OCI-LY1 (cell line): ENCODE data around the gene PCDHGA3.

ENCODE experiments used
- H2AFZ ChIP-seq: fragments of 200-600 bp; sonication (generic), shearing (Covaris generic); 2 replicates; pipeline ENCODE4 v1.6.0; 2014; ENCODE audit warnings: antibody characterized with exemption, mild to moderate bottlenecking, low read length
- H3F3A ChIP-seq: fragments of 200-600 bp; sonication (generic), shearing (Covaris generic); 2 replicates; pipeline ENCODE4 v1.6.0; 2014; ENCODE audit warnings: mild to moderate bottlenecking, antibody characterized with exemption, low read length, moderate library complexity; ENCODE audit not compliant: insufficient read depth
- H3K27ac ChIP-seq: fragments of 200-600 bp; sonication (generic); 2 replicates; pipeline ENCODE4 v1.5.1; 2014; ENCODE audit warnings: low read length, mixed run types, mild to moderate bottlenecking, low read depth; ENCODE audit not compliant: poor library complexity, severe bottlenecking
- H3K27me3 ChIP-seq: fragments of 200-600 bp; sonication (generic); 2 replicates; pipeline ENCODE4 v1.6.0; 2014; ENCODE audit warnings: antibody characterized with exemption, mild to moderate bottlenecking, low read length, moderate library complexity; ENCODE audit not compliant: insufficient read depth
- H3K36me3 ChIP-seq: fragments of 200-600 bp; sonication (generic); 2 replicates; pipeline ENCODE4 v1.6.1; 2014; ENCODE audit warnings: mild to moderate bottlenecking, antibody characterized with exemption, low read length, moderate library complexity, mixed read lengths; ENCODE audit not compliant: insufficient read depth
- H3K4me1 ChIP-seq: fragments of 200-600 bp; sonication (generic); 2 replicates; pipeline ENCODE4 v1.5.1; 2014; ENCODE audit warnings: mild to moderate bottlenecking, low read length, moderate library complexity; ENCODE audit not compliant: insufficient read depth, severe bottlenecking
- H3K4me2 ChIP-seq: fragments of 200-600 bp; sonication (generic), shearing (Covaris generic); 2 replicates; pipeline ENCODE4 v1.6.1; 2014; ENCODE audit warnings: low read length
- H3K4me3 ChIP-seq: fragments of 200-600 bp; sonication (generic); 2 replicates; pipeline ENCODE4 v1.5.1; 2014; ENCODE audit warnings: low read length, low read depth, mild to moderate bottlenecking, mixed read lengths; ENCODE audit not compliant: poor library complexity, severe bottlenecking
- H3K79me2 ChIP-seq: fragments of 200-600 bp; shearing (Covaris generic); 2 replicates; pipeline ENCODE4 v1.6.1; 2016; ENCODE audit warnings: mixed run types, low read length, mixed read lengths; ENCODE audit not compliant: insufficient read depth
- H3K9ac ChIP-seq: fragments of 200-600 bp; sonication (generic), shearing (Covaris generic); 2 replicates; pipeline ENCODE4 v1.6.1; 2014; ENCODE audit warnings: mild to moderate bottlenecking, low read length, mixed read lengths
- H3K9me2 ChIP-seq: fragments of 200-600 bp; sonication (generic), shearing (Covaris generic); 2 replicates; pipeline ENCODE4 v1.6.1; 2014; ENCODE audit warnings: low read depth, mild to moderate bottlenecking, low read length, mixed read lengths
- H3K9me3 ChIP-seq: fragments of 200-600 bp; shearing (Covaris generic); 2 replicates; pipeline ENCODE4 v1.6.1; 2014; ENCODE audit warnings: low read length, mixed read lengths
- H4K20me1 ChIP-seq: fragments of 200-600 bp; sonication (generic), shearing (Covaris generic); 2 replicates; pipeline ENCODE4 v1.6.0; 2016; ENCODE audit warnings: mild to moderate bottlenecking, low read length; ENCODE audit not compliant: insufficient read depth
- EZH2 ChIP-seq: fragments of 200-600 bp; sonication (generic), shearing (Covaris generic); IDR thresholded peaks from 2 replicates; pipeline ENCODE4 v1.8.0; 2017; ENCODE audit warnings: borderline replicate concordance, mixed run types, mild to moderate bottlenecking, antibody characterized with exemption, low read length, moderate library complexity, mixed read lengths
- TF ChIP-seq, protein P1 (sequence below): fragments of 200-600 bp; sonication (generic), shearing (Covaris generic); IDR thresholded peaks from 2 replicates; pipeline ENCODE4 v1.5.1; 2017; ENCODE audit warnings: mild to moderate bottlenecking, antibody characterized with exemption, low read length, moderate library complexity, mixed read lengths

The PCDHGA3 gene

GRCh38 chr5:141320225-141321169 lies 23.1 kb upstream of the PCDHGA3 start, which contains the start of gene TAF7:
Gene TAF7 (minus strand): TSS chr5:141320784. CDS start chr5:141320044, 740 bp downstream.
- no peaks in the 10 kb centered on the region for H3K27me3 ChIP-seq
- peaks cover 24% of the 10 kb centered on the region for H3K79me2 ChIP-seq
- H3K4me1 ChIP-seq = peaks cover 19% of the 10 kb centered on the region

DNA sequence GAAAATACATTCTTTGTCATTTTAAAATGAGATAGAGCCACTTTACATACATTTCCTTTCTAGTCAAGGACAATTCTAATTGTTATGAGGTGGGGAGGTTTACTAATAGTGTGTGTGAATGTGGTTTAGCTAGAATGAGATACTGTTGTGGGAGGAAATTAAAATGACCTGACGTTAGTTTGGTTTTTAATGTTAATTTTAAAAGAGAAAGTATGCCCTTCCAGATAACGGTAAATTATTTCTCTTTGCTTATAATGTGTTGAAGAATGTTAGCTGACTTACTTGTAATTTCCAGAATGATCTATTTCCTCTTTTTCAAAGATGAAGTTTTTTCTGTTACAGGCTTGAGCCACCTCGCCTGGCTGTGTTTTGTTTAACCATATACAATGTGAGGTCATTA lies 21.4 kb upstream of the PCDHGA3 start:
- TF ChIP-seq, protein P1, sequence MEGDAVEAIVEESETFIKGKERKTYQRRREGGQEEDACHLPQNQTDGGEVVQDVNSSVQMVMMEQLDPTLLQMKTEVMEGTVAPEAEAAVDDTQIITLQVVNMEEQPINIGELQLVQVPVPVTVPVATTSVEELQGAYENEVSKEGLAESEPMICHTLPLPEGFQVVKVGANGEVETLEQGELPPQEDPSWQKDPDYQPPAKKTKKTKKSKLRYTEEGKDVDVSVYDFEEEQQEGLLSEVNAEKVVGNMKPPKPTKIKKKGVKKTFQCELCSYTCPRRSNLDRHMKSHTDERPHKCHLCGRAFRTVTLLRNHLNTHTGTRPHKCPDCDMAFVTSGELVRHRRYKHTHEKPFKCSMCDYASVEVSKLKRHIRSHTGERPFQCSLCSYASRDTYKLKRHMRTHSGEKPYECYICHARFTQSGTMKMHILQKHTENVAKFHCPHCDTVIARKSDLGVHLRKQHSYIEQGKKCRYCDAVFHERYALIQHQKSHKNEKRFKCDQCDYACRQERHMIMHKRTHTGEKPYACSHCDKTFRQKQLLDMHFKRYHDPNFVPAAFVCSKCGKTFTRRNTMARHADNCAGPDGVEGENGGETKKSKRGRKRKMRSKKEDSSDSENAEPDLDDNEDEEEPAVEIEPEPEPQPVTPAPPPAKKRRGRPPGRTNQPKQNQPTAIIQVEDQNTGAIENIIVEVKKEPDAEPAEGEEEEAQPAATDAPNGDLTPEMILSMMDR = no peak
- TF ChIP-seq EZH2 = no peak
- no peak overlapping the region for H3K4me2 ChIP-seq
- H3K4me3 ChIP-seq = no peak overlapping the region
- H3K79me2 ChIP-seq = peaks cover 24% of the 10 kb centered on the region
- H3K4me1 ChIP-seq = peaks cover 28% of the 10 kb centered on the region
- H3K9me2 ChIP-seq = no peaks in the 10 kb centered on the region
- H3K9ac ChIP-seq = no peak overlapping the region
- H3K9me3 ChIP-seq = peaks cover 20% of the 10 kb centered on the region
- H2AFZ ChIP-seq = no peak overlapping the region
- H3K27ac ChIP-seq = no peak overlapping the region
- peaks cover 26% of the 10 kb centered on the region for H3K36me3 ChIP-seq
- H3K27me3 ChIP-seq = no peaks in the 10 kb centered on the region
- H4K20me1 ChIP-seq = no peaks in the 10 kb centered on the region
- no peaks in the 10 kb centered on the region for H3F3A ChIP-seq

More at GRCh38 chr5:141320225-141321169, 23.1 kb upstream of the PCDHGA3 start, which contains the start of gene TAF7:
- peaks cover 43% of the 10 kb centered on the region for H3K36me3 ChIP-seq
- H3K4me3 ChIP-seq = peak within 1 kb of the TSS; percentile 86
- TF ChIP-seq, protein P1 = peak; percentile 87
- no peak for TF ChIP-seq EZH2
- peaks cover 27% of the 10 kb centered on the region for H3K9me3 ChIP-seq
- peak within 1 kb of the TSS; percentile 21 for H2AFZ ChIP-seq
- H3F3A ChIP-seq = no peaks in the 10 kb centered on the region
- H3K4me2 ChIP-seq = peak within 1 kb of the TSS; percentile 66
- no peaks in the 10 kb centered on the region for H3K9me2 ChIP-seq
- H4K20me1 ChIP-seq = no peaks in the 10 kb centered on the region
- H3K27ac ChIP-seq = peak within 1 kb of the TSS; percentile 88
- H3K9ac ChIP-seq = peak within 1 kb of the TSS; percentile 90

DNA sequence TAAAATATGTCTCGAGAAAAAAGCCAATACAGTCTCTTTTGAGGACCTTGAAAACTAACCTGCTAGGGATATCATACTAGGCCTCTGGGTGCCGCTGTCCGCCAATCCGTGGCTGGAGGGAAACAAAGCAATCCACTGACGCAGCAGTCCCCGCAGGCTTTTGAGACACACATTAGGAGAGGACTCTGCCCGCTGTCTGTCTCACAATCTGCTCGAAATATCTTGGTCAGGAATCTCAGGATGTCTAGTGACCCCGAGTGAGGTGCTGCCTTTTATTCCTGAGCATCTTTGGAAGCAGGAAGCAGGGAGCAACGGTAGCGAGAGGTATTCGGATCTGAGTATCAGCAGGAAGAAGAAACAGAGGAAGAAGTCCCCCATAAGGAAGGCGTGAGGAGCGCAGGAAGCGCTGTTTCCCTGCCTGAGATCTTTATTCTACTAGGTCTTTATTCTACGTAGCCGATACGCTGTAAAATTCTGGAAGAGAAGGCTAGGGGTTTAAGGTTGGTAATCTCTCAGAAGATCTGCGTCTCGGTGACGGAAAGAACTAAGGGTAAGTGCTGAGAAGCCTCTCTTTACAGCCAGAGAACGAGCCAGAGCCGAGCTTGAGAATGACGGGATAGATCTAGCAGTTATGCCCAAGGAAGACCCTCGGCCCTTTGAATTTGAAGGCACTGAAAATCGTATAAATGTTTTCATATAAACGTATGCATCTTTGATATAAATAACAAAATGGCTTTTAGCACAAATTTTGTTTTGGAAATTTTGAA lies 17.4 kb upstream of the PCDHGA3 start:
- Histone ChIP-seq H3K27me3 (no peaks in the 10 kb centered on the region), H3F3A (no peaks in the 10 kb centered on the region), H2AFZ (peak overlapping the region; percentile 85), H3K9ac (peak overlapping the region; percentile 83), H4K20me1 (no peaks in the 10 kb centered on the region), H3K79me2 (no peaks in the 10 kb centered on the region), H3K9me2 (no peaks in the 10 kb centered on the region), H3K4me3 (peak overlapping the region; percentile 68), H3K27ac (peak overlapping the region; percentile 38), H3K4me2 (peak overlapping the region; percentile 83), H3K4me1 (peaks cover 17% of the 10 kb centered on the region), H3K36me3 (no peaks in the 10 kb centered on the region), H3K9me3 (no peaks in the 10 kb centered on the region; the same call in 1 of the 2 replicates)
- no peak for TF ChIP-seq EZH2
- TF ChIP-seq, protein P1 = peak; percentile 84
